CD14-positive monocyte (primary cell): ENCODE data around the gene WIPF3. TPM values are rescaled to one million over a fixed set of nuclear protein-coding genes. Genes with fewer than 3 reads are reported as not detected.
A peak's percentile ranks its signal among the peaks of the same experiment; 100 is the strongest.

Source experiments
- DNase-seq, 3 donors: peaks; one replicate each; pipeline ENCODE4 v3.0.0-alpha.2; 2011 to 2022
- H2AFZ ChIP-seq: 2 replicates; pipeline ENCODE4 v1.6.0; 2012; ENCODE audit warnings: mild to moderate bottlenecking, low read depth, low read length, inconsistent platforms; ENCODE audit not compliant: insufficient read depth, poor library complexity, severe bottlenecking
- H3K27ac ChIP-seq, 2 donors: 1 replicate in 1 of 2; 2 replicates in 1 of 2; pipeline ENCODE4 v1.5.1; 2012 to 2013; ENCODE audit warnings: low read length in 2 of 2, control low read depth in 1 of 2, inconsistent platforms in 1 of 2, low read depth in 1 of 2, mild to moderate bottlenecking in 1 of 2
- H3K27me3 ChIP-seq, 2 donors: one replicate each; pipeline versions ENCODE4 v1.6.0 to v1.6.1; 2011 to 2013; ENCODE audit warnings: low read length in 2 of 2; ENCODE audit not compliant: control insufficient read depth in 2 of 2, insufficient read depth in 2 of 2
- H3K36me3 ChIP-seq, 2 donors: replicated peaks in 1 of 2; 1 replicate in 1 of 2; 2 replicates in 1 of 2; pipeline versions ENCODE4 v1.5.1 to v1.6.1; 2012 to 2013; ENCODE audit warnings: low read length in 2 of 2, control low read depth in 1 of 2, inconsistent platforms in 1 of 2, mild to moderate bottlenecking in 1 of 2; ENCODE audit not compliant: insufficient read depth in 2 of 2, control insufficient read depth in 1 of 2
- H3K4me1 ChIP-seq, 2 donors: 1 replicate in 1 of 2; 2 replicates in 1 of 2; pipeline versions ENCODE4 v1.5.1 to v1.6.1; 2012 to 2013; ENCODE audit warnings: low read length in 2 of 2, control low read depth in 1 of 2, inconsistent platforms in 1 of 2, mild to moderate bottlenecking in 1 of 2, moderate library complexity in 1 of 2; ENCODE audit not compliant: insufficient read depth in 2 of 2, control insufficient read depth in 1 of 2
- H3K4me2 ChIP-seq: replicated peaks from 2 replicates; pipeline ENCODE3; 2012; ENCODE audit warnings: low read length, moderate library complexity, mild to moderate bottlenecking; ENCODE audit not compliant: poor library complexity, severe bottlenecking; ENCODE audit errors: extremely low read depth
- H3K4me3 ChIP-seq, 3 experiments: fragments of 200-600 bp in 1 of 3; sonication (generic) in 1 of 3; replicated peaks in 1 of 3; 1 replicate in 2 of 3; 2 replicates in 1 of 3; pipeline ENCODE4 v1.5.1; 2011 to 2013; ENCODE audit warnings: low read length in 3 of 3, mild to moderate bottlenecking in 3 of 3, control low read depth in 2 of 3, low read depth in 2 of 3, inconsistent platforms in 1 of 3, moderate library complexity in 1 of 3
- H3K79me2 ChIP-seq: 2 replicates; pipeline ENCODE4 v1.6.0; 2012; ENCODE audit warnings: mild to moderate bottlenecking, control low read depth, inconsistent platforms, low read length, moderate library complexity; ENCODE audit not compliant: insufficient read depth
- H3K9ac ChIP-seq: 2 replicates; pipeline ENCODE4 v1.6.0; 2017; ENCODE audit warnings: low read length, mild to moderate bottlenecking; ENCODE audit not compliant: insufficient read depth, poor library complexity, severe bottlenecking
- H3K9me3 ChIP-seq, 2 donors: replicated peaks in 1 of 2; 1 replicate in 1 of 2; 2 replicates in 1 of 2; pipeline versions ENCODE4 v1.5.1 to v1.6.1; 2012 to 2013; ENCODE audit warnings: low read length in 2 of 2, control low read depth in 1 of 2; ENCODE audit not compliant: control insufficient read depth in 1 of 2, insufficient read depth in 1 of 2
- H4K20me1 ChIP-seq: 2 replicates; pipeline ENCODE4 v1.6.0; 2012; ENCODE audit warnings: mild to moderate bottlenecking, low read length, control low read depth, moderate library complexity; ENCODE audit not compliant: insufficient read depth
- H3K27ac Mint-ChIP-seq, 7 donors: one replicate each; pipeline ENCODE4 v1.8.0; 2020; ENCODE audit warnings: mild to moderate bottlenecking in 7 of 7, mixed read lengths in 7 of 7, moderate library complexity in 6 of 7, inconsistent platforms in 2 of 7
- H3K27me3 Mint-ChIP-seq, 3 donors: one replicate each; pipeline ENCODE4 v1.8.0; 2021 to 2022; ENCODE audit warnings: low read depth in 3 of 3, mild to moderate bottlenecking in 3 of 3, mixed read lengths in 3 of 3, moderate library complexity in 3 of 3, inconsistent platforms in 1 of 3
- H3K36me3 Mint-ChIP-seq, 2 donors: one replicate each; pipeline ENCODE4 v1.8.0; 2020; ENCODE audit warnings: mixed read lengths in 2 of 2, inconsistent platforms in 1 of 2, mild to moderate bottlenecking in 1 of 2
- H3K4me1 Mint-ChIP-seq: one replicate; pipeline ENCODE4 v1.8.0; 2020; ENCODE audit warnings: mild to moderate bottlenecking, mixed read lengths
- H3K4me3 Mint-ChIP-seq, 2 donors: one replicate each; pipeline ENCODE4 v1.8.0; 2020; ENCODE audit warnings: mild to moderate bottlenecking in 2 of 2, mixed read lengths in 2 of 2, moderate library complexity in 1 of 2
- H3K9me3 Mint-ChIP-seq, 7 donors: one replicate each; pipeline ENCODE4 v1.8.0; 2020 to 2022; ENCODE audit warnings: mixed read lengths in 7 of 7, mild to moderate bottlenecking in 6 of 7, moderate library complexity in 6 of 7, inconsistent platforms in 2 of 7
- CTCF ChIP-seq: fragments of 200-600 bp; IDR thresholded peaks from one replicate; pipeline ENCODE4 v1.8.0; 2022; ENCODE audit warnings: antibody characterized with exemption, mild to moderate bottlenecking
- WGBS: methylation state at CpG from one replicate; pipeline ENCODE4 v1.1.5; 2013; ENCODE audit warnings: missing lambda C conversion rate; ENCODE audit not compliant: insufficient coverage; 5-methylcytosine and 5-hydroxymethylcytosine counted together
- intact Hi-C, 2 donors: fragments of 100-400 bp; cut with micrococcal nuclease; formaldehyde crosslinking; loops; one replicate each; pipeline versions ENCODE4 v1.15.0 to v1.15.1; 2023
- polyA plus RNA-seq, 3 donors: library from polyadenylated mRNA; depleted of rRNA in 1 of 3; unstranded in 2 of 3; stranded (reverse) in 1 of 3; fragments of 300-500 nt in 2 of 3; fragments of >200 nt in 1 of 3; fragmentation: Illumina TruSeq in 2 of 3; gene quantifications; 1 replicate in 2 of 3; 2 replicates in 1 of 3; pipeline ENCODE4 v1.2.3, GENCODE V29; 2012 to 2021

The WIPF3 gene
- polyA plus RNA-seq, 3 donors: not detected

DNA sequence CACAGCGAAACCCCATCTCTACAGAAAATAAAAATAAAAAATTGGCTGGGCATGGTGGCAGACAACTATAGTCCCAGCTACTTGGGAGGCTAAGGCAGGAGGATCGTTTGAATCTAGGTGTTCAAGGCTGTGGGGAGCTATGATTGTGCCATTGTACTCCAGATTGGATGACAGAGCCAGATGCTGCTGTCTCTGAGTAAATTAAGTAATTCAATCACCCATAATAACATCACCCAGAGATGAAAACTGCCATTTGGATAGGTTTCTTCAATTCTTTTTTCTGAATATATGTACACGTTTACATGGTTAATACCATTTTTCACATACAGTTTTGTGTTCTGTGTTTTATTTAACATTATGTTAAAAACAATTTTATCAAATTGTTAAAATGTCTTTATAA is 79.3 kb downstream of the WIPF3 start:
- Mint-ChIP-seq H3K9me3 (no peaks in the 10 kb centered on the region), H3K36me3 (peaks cover 0 to 2% of the 10 kb centered on the region in 2 donors), H3K27ac (peak overlapping the region in 1 of 7 donors; percentile 31), H3K27me3 (peaks cover 23 to 28% (median 24%) of the 10 kb centered on the region in 3 donors), H3K4me3 (peak overlapping the region in 1 of 2 donors; percentile 4), H3K4me1 (peaks cover 8% of the 10 kb centered on the region)
- intact Hi-C loops: loop anchor here in 1 of 2 donors (10.0 kb wide), 1 partner anchor 179 kb away; no protein-coding TSS in a partner anchor
- no peaks in the 10 kb centered on the region for H3K36me3 ChIP-seq
- H2AFZ ChIP-seq: no peak overlapping the region
- peaks cover 4 to 20% of the 10 kb centered on the region in 2 donors for H3K27me3 ChIP-seq
- DNase-seq: no peak
- H3K4me3 ChIP-seq: no peak overlapping the region
- no peaks in the 10 kb centered on the region for H3K79me2 ChIP-seq
- H3K4me2 ChIP-seq: no peak overlapping the region
- TF ChIP-seq CTCF: no peak
- no peak overlapping the region for H3K9ac ChIP-seq
- no peak overlapping the region for H3K27ac ChIP-seq
- WGBS: 80% methylated on average over 1 of the region's 3 CpGs
- no peaks in the 10 kb centered on the region for H3K9me3 ChIP-seq
- H4K20me1 ChIP-seq: no peaks in the 10 kb centered on the region
- H3K4me1 ChIP-seq: peaks cover 0 to 2% of the 10 kb centered on the region in 2 donors

GRCh38 chr7:29886827-29887226 is 80.5 kb downstream of the WIPF3 start:
- no peak overlapping the region for H3K27ac ChIP-seq
- H3K36me3 ChIP-seq: no peaks in the 10 kb centered on the region
- H3K4me3 Mint-ChIP-seq: no peak overlapping the region
- H3K9me3 Mint-ChIP-seq: no peaks in the 10 kb centered on the region
- peaks cover 23 to 28% (median 25%) of the 10 kb centered on the region in 3 donors for H3K27me3 Mint-ChIP-seq
- H3K27me3 ChIP-seq: peaks cover 4 to 20% of the 10 kb centered on the region in 2 donors
- no peak overlapping the region for H3K9ac ChIP-seq
- H4K20me1 ChIP-seq: no peaks in the 10 kb centered on the region
- H3K4me2 ChIP-seq: no peak overlapping the region
- intact Hi-C loops: loop anchor here in 1 of 2 donors (10.0 kb wide), 1 partner anchor 178 kb away; no protein-coding TSS in a partner anchor
- H3K27ac Mint-ChIP-seq: no peak overlapping the region
- peaks cover 0 to 2% of the 10 kb centered on the region in 2 donors for H3K36me3 Mint-ChIP-seq
- no peak overlapping the region for H2AFZ ChIP-seq
- WGBS: 100% methylated on average over 2 of the region's 2 CpGs
- no peak for DNase-seq
- no peak overlapping the region for H3K4me3 ChIP-seq
- H3K79me2 ChIP-seq: no peaks in the 10 kb centered on the region
- no peaks in the 10 kb centered on the region for H3K9me3 ChIP-seq
- TF ChIP-seq CTCF: no peak
- H3K4me1 Mint-ChIP-seq: peaks cover 8% of the 10 kb centered on the region
- peaks cover 0 to 2% of the 10 kb centered on the region in 2 donors for H3K4me1 ChIP-seq
